ENCODE results near the gene HACD2. TPM values are rescaled to one million over a fixed set of nuclear protein-coding genes. Genes with fewer than 3 reads are reported as not detected.

Gene HACD2
- polyA plus RNA-seq, 2 donors, result 12.0 to 17.1 TPM

GRCh38 chr3:123464211-123464610, 120.6 kb downstream of the HACD2 start:
- H3K36me3 ChIP-seq (ENCODE audit: control insufficient read depth in 2 of 2, insufficient read depth in 2 of 2, low read length in 1 of 2), result no peaks in the 10 kb centered on the region
- 57 to 59% methylated on average over 7 of the region's 7 CpGs for WGBS, 2 donors
- peaks cover 0 to 3% of the 10 kb centered on the region in 2 donors for H3K27me3 ChIP-seq (ENCODE audit: control insufficient read depth in 1 of 2, insufficient read depth in 2 of 2, low read length in 2 of 2)

GRCh38 chr3:123459862-123460261, 125.0 kb downstream of the HACD2 start:
- Histone ChIP-seq H3K36me3 (ENCODE audit: control insufficient read depth in 2 of 2, insufficient read depth in 2 of 2, low read length in 1 of 2) (no peaks in the 10 kb centered on the region), H3K9me3 (ENCODE audit: control insufficient read depth in 2 of 2, insufficient read depth in 1 of 2, low read depth in 1 of 2, low read length in 1 of 2) (no peaks in the 10 kb centered on the region), H3K27ac (ENCODE audit: low read depth in 2 of 2, low read length in 1 of 2) (no peak overlapping the region), H3K27me3 (ENCODE audit: control insufficient read depth in 1 of 2, insufficient read depth in 2 of 2, low read length in 2 of 2) (peaks cover 3 to 6% of the 10 kb centered on the region in 2 donors), H3K4me3 (ENCODE audit: low read depth in 1 of 2, low read length in 2 of 2) (no peak overlapping the region), H3K4me1 (ENCODE audit: control insufficient read depth in 2 of 2, insufficient read depth in 2 of 2, low read length in 1 of 2) (no peaks in the 10 kb centered on the region)
- WGBS, 2 donors, result 38 to 42% methylated on average over 8 of the region's 8 CpGs

More at GRCh38 chr3:123464211-123464610, 120.6 kb downstream of the HACD2 start:
- Histone ChIP-seq H3K27ac (ENCODE audit: low read depth in 2 of 2, low read length in 1 of 2) (no peak overlapping the region), H3K4me1 (ENCODE audit: control insufficient read depth in 2 of 2, insufficient read depth in 2 of 2, low read length in 1 of 2) (no peaks in the 10 kb centered on the region), H3K9me3 (ENCODE audit: control insufficient read depth in 2 of 2, insufficient read depth in 1 of 2, low read depth in 1 of 2, low read length in 1 of 2) (no peaks in the 10 kb centered on the region), H3K4me3 (ENCODE audit: low read depth in 1 of 2, low read length in 2 of 2) (no peak overlapping the region)

GRCh38 chr3:123458255-123458654, 126.6 kb downstream of the HACD2 start:
- Histone ChIP-seq H3K27ac (ENCODE audit: low read depth in 2 of 2, low read length in 1 of 2) (no peak overlapping the region), H3K4me3 (ENCODE audit: low read depth in 1 of 2, low read length in 2 of 2) (no peak overlapping the region), H3K27me3 (ENCODE audit: control insufficient read depth in 1 of 2, insufficient read depth in 2 of 2, low read length in 2 of 2) (peaks cover 3 to 6% of the 10 kb centered on the region in 2 donors), H3K4me1 (ENCODE audit: control insufficient read depth in 2 of 2, insufficient read depth in 2 of 2, low read length in 1 of 2) (no peaks in the 10 kb centered on the region), H3K9me3 (ENCODE audit: control insufficient read depth in 2 of 2, insufficient read depth in 1 of 2, low read depth in 1 of 2, low read length in 1 of 2) (no peaks in the 10 kb centered on the region), H3K36me3 (ENCODE audit: control insufficient read depth in 2 of 2, insufficient read depth in 2 of 2, low read length in 1 of 2) (no peaks in the 10 kb centered on the region)
- whole genome bisulfite sequencing, 2 donors, result 82 to 85% methylated on average over 5 of the region's 5 CpGs

GRCh38 chr3:123457841-123458240, 127.0 kb downstream of the HACD2 start:
- no peaks in the 10 kb centered on the region for H3K36me3 ChIP-seq (ENCODE audit: control insufficient read depth in 2 of 2, insufficient read depth in 2 of 2, low read length in 1 of 2)
- H3K9me3 ChIP-seq (ENCODE audit: control insufficient read depth in 2 of 2, insufficient read depth in 1 of 2, low read depth in 1 of 2, low read length in 1 of 2), result no peaks in the 10 kb centered on the region
- WGBS, 2 donors, result 95% methylated on average over 1 of the region's 1 CpG
- no peak overlapping the region for H3K27ac ChIP-seq (ENCODE audit: low read depth in 2 of 2, low read length in 1 of 2)
- H3K27me3 ChIP-seq (ENCODE audit: control insufficient read depth in 1 of 2, insufficient read depth in 2 of 2, low read length in 2 of 2), result peaks cover 3 to 6% of the 10 kb centered on the region in 2 donors
- no peaks in the 10 kb centered on the region for H3K4me1 ChIP-seq (ENCODE audit: control insufficient read depth in 2 of 2, insufficient read depth in 2 of 2, low read length in 1 of 2)
- H3K4me3 ChIP-seq (ENCODE audit: low read depth in 1 of 2, low read length in 2 of 2), result no peak overlapping the region

- Histone ChIP-seq H3K27me3 (ENCODE audit: control insufficient read depth in 1 of 2, insufficient read depth in 2 of 2, low read length in 2 of 2) (peaks cover 6 to 9% of the 10 kb centered on the region in 2 donors), H3K9me3 (ENCODE audit: control insufficient read depth in 2 of 2, insufficient read depth in 1 of 2, low read depth in 1 of 2, low read length in 1 of 2) (no peaks in the 10 kb centered on the region), H3K36me3 (ENCODE audit: control insufficient read depth in 2 of 2, insufficient read depth in 2 of 2, low read length in 1 of 2) (no peaks in the 10 kb centered on the region), H3K4me3 (ENCODE audit: low read depth in 1 of 2, low read length in 2 of 2) (no peak overlapping the region), H3K27ac (ENCODE audit: low read depth in 2 of 2, low read length in 1 of 2) (no peak overlapping the region), H3K4me1 (ENCODE audit: control insufficient read depth in 2 of 2, insufficient read depth in 2 of 2, low read length in 1 of 2) (peaks cover 0 to 2% of the 10 kb centered on the region in 2 donors)
- 49 to 57% methylated on average over 3 of the region's 3 CpGs for WGBS, 2 donors
These were observed 131.2 kb downstream of the HACD2 start for GRCh38 chr3:123453675-123454074.

- 62 to 72% methylated on average over 4 of the region's 4 CpGs for WGBS, 2 donors
- H3K4me3 ChIP-seq (ENCODE audit: low read depth in 1 of 2, low read length in 2 of 2), result no peak overlapping the region
- no peaks in the 10 kb centered on the region for H3K36me3 ChIP-seq (ENCODE audit: control insufficient read depth in 2 of 2, insufficient read depth in 2 of 2, low read length in 1 of 2)
- peaks cover 0 to 8% of the 10 kb centered on the region in 2 donors for H3K4me1 ChIP-seq (ENCODE audit: control insufficient read depth in 2 of 2, insufficient read depth in 2 of 2, low read length in 1 of 2)
- H3K27ac ChIP-seq (ENCODE audit: low read depth in 2 of 2, low read length in 1 of 2), result no peak overlapping the region
- no peaks in the 10 kb centered on the region for H3K9me3 ChIP-seq (ENCODE audit: control insufficient read depth in 2 of 2, insufficient read depth in 1 of 2, low read depth in 1 of 2, low read length in 1 of 2)
- peaks cover 0 to 9% of the 10 kb centered on the region in 2 donors for H3K27me3 ChIP-seq (ENCODE audit: control insufficient read depth in 1 of 2, insufficient read depth in 2 of 2, low read length in 2 of 2)
These were observed 133.7 kb downstream of the HACD2 start for GRCh38 chr3:123451186-123451585.

GRCh38 chr3:123449997-123450604, 134.8 kb downstream of the HACD2 start:
- Histone ChIP-seq H3K36me3 (ENCODE audit: control insufficient read depth in 2 of 2, insufficient read depth in 2 of 2, low read length in 1 of 2) (no peaks in the 10 kb centered on the region), H3K27ac (ENCODE audit: low read depth in 2 of 2, low read length in 1 of 2) (peak overlapping the region; percentile 62 to 72), H3K27me3 (ENCODE audit: control insufficient read depth in 1 of 2, insufficient read depth in 2 of 2, low read length in 2 of 2) (peaks cover 0 to 9% of the 10 kb centered on the region in 2 donors), H3K4me3 (ENCODE audit: low read depth in 1 of 2, low read length in 2 of 2) (peak overlapping the region; percentile 50 to 57), H3K4me1 (ENCODE audit: control insufficient read depth in 2 of 2, insufficient read depth in 2 of 2, low read length in 1 of 2) (peaks cover 0 to 8% of the 10 kb centered on the region in 2 donors), H3K9me3 (ENCODE audit: control insufficient read depth in 2 of 2, insufficient read depth in 1 of 2, low read depth in 1 of 2, low read length in 1 of 2) (no peaks in the 10 kb centered on the region)
- WGBS, 2 donors, result 10 to 11% methylated on average over 32 to 33 of the region's 33 CpGs

GRCh38 chr3:123449102-123449996, 135.5 kb downstream of the HACD2 start:
- H3K4me3 ChIP-seq (ENCODE audit: low read depth in 1 of 2, low read length in 2 of 2), result peak overlapping the region; percentile 57 to 62
- 0 to 1% methylated on average over 53 to 114 of the region's 114 CpGs for WGBS, 2 donors
- no peaks in the 10 kb centered on the region for H3K9me3 ChIP-seq (ENCODE audit: control insufficient read depth in 2 of 2, insufficient read depth in 1 of 2, low read depth in 1 of 2, low read length in 1 of 2)
- H3K27ac ChIP-seq (ENCODE audit: low read depth in 2 of 2, low read length in 1 of 2), result peak overlapping the region; percentile 62 to 72
- peaks cover 0 to 9% of the 10 kb centered on the region in 2 donors for H3K27me3 ChIP-seq (ENCODE audit: control insufficient read depth in 1 of 2, insufficient read depth in 2 of 2, low read length in 2 of 2)
- no peaks in the 10 kb centered on the region for H3K36me3 ChIP-seq (ENCODE audit: control insufficient read depth in 2 of 2, insufficient read depth in 2 of 2, low read length in 1 of 2)
- H3K4me1 ChIP-seq (ENCODE audit: control insufficient read depth in 2 of 2, insufficient read depth in 2 of 2, low read length in 1 of 2), result peaks cover 0 to 8% of the 10 kb centered on the region in 2 donors

GRCh38 chr3:123448536-123449101, 136.2 kb downstream of the HACD2 start, which contains the start of gene ADCY5:
Gene ADCY5, minus strand, starts transcription at chr3:123449090. Its CDS starts 545 bp downstream, at chr3:123448545.
- H3K36me3 ChIP-seq (ENCODE audit: control insufficient read depth in 2 of 2, insufficient read depth in 2 of 2, low read length in 1 of 2), result no peaks in the 10 kb centered on the region
- H3K4me1 ChIP-seq (ENCODE audit: control insufficient read depth in 2 of 2, insufficient read depth in 2 of 2, low read length in 1 of 2), result peaks cover 0 to 8% of the 10 kb centered on the region in 2 donors
- peak within 1 kb of the TSS; percentile 62 to 72 for H3K27ac ChIP-seq (ENCODE audit: low read depth in 2 of 2, low read length in 1 of 2)
- WGBS, 2 donors, result 2% methylated on average over 62 to 67 of the region's 67 CpGs
- H3K9me3 ChIP-seq (ENCODE audit: control insufficient read depth in 2 of 2, insufficient read depth in 1 of 2, low read depth in 1 of 2, low read length in 1 of 2), result no peaks in the 10 kb centered on the region
- peaks cover 0 to 9% of the 10 kb centered on the region in 2 donors for H3K27me3 ChIP-seq (ENCODE audit: control insufficient read depth in 1 of 2, insufficient read depth in 2 of 2, low read length in 2 of 2)
- peak within 1 kb of the TSS; percentile 57 to 62 for H3K4me3 ChIP-seq (ENCODE audit: low read depth in 1 of 2, low read length in 2 of 2)

All from esophagus (tissue), 2 donors.